NCI-H524 (cell line): ENCODE measurements around the gene BHMT2.

ENCODE experiments used
- DNase-seq, 2 experiments: peaks; one replicate each; lab custom pipeline; 2025; lab: John Stamatoyannopoulos, UW

Gene BHMT2

GRCh38 chr5:79070350-79070667 is 742 bp downstream of the BHMT2 start:
- no peak for DNase-seq

GRCh38 chr5:79074641-79075040 is 5.1 kb downstream of the BHMT2 start:
- no peak for DNase-seq

- DNase-seq = no peak
Observed at GRCh38 chr5:79075646-79076426, 6.3 kb downstream of the BHMT2 start.

GRCh38 chr5:79076819-79077218 is 7.3 kb downstream of the BHMT2 start:
- no peak for DNase-seq

- DNase-seq = no peak
Observed at GRCh38 chr5:79077680-79078365, 8.3 kb downstream of the BHMT2 start.

- DNase-seq = no peak
Observed at GRCh38 chr5:79080804-79081203, 11.2 kb downstream of the BHMT2 start.

- DNase-seq = no peak
Observed at GRCh38 chr5:79081779-79082178, 12.2 kb downstream of the BHMT2 start.

- no peak for DNase-seq
Observed at GRCh38 chr5:79086116-79086515, 16.5 kb downstream of the BHMT2 start.

- DNase-seq = no peak
Observed at GRCh38 chr5:79088507-79088906, 18.9 kb downstream of the BHMT2 start.

- no peak for DNase-seq
Observed at GRCh38 chr5:79091064-79091463, 21.5 kb downstream of the BHMT2 start.

GRCh38 chr5:79093762-79094161 is 24.2 kb downstream of the BHMT2 start:
- DNase-seq = peak; percentile 58 to 92

GRCh38 chr5:79105868-79106267 is 36.3 kb downstream of the BHMT2 start:
- DNase-seq = no peak

GRCh38 chr5:79107020-79107796 is 37.6 kb downstream of the BHMT2 start:
- DNase-seq = no peak

GRCh38 chr5:79108086-79108485 is 38.5 kb downstream of the BHMT2 start:
- no peak for DNase-seq

GRCh38 chr5:79108792-79109191 is 39.2 kb downstream of the BHMT2 start:
- no peak for DNase-seq

- no peak for DNase-seq
Observed at GRCh38 chr5:79109527-79110492, 40.2 kb downstream of the BHMT2 start.

- no peak for DNase-seq
Observed at GRCh38 chr5:79111387-79111959, 41.9 kb downstream of the BHMT2 start, which contains the start of gene BHMT. Gene BHMT (plus strand): TSS chr5:79111809. CDS start chr5:79111886, 77 bp downstream.

- no peak for DNase-seq
Observed at GRCh38 chr5:79111960-79112702, 42.6 kb downstream of the BHMT2 start.

- no peak for DNase-seq
Observed at GRCh38 chr5:79112703-79113058, 43.1 kb downstream of the BHMT2 start.

GRCh38 chr5:79119486-79119885 is 49.9 kb downstream of the BHMT2 start:
- no peak for DNase-seq

- no peak for DNase-seq
Observed at GRCh38 chr5:79120221-79120620, 50.7 kb downstream of the BHMT2 start.
